ENCODE measurements around the gene NRTN. TPM values are rescaled to one million over a fixed set of nuclear protein-coding genes. Genes with fewer than 3 reads are reported as not detected.
"Not testable (repeated sequence)": the region's sequence is repeated elsewhere in the genome, so short reads cannot be mapped to it uniquely, and the experiment has no call there.

NRTN gene
- total RNA-seq, 4 donors from 2014 or later = 1.1 to 3.8 (median 1.4) TPM

DNA sequence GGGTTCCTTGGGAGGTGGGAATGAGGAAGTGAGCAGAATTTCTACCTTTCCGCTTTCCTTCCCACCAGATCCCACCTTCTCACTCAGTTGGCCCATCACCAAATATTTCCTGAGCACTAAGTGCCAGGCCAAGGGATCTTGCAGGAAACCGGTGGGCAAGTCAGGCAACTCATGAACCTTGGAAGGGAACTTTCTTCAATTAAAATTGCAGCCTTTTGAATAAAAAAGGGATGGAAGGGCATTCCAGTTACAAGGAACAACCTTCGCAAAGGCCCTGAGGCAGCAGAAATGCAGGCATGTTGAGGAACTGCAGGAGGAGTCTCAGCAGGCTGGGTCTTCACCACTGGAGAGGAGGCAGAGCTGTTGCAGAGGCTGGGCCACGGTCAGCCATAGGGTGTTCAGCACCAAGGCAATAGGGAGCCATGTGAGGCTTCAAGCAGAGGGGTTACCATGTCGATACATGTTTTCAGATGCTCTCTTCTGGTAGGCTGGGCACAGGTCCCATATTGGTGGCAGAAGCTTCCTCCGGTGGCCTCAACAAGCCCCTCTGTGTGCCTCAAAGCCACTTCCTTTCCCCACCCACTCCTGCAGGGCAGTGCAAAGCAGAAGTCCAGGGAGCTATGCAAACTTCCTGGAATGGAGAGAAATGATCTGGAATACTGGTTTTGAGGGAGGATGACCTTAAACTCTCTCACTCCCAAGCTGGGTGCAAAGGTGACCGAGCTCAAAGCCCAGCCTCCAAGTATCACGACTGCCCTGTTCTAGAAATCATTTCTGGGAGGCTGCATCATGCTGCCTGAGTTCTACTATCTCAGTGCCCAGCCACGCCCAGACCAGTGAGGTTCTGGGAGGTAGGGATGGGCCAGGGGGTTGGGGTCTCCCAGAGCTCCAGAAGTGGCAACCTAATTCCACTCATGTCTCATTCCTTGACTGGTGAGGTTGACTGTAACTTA is 34.5 kb downstream of the NRTN start, which contains the start of gene FUT6:
FUT6 (minus strand) TSS at position 638 of the 953 bp plus-strand sequence. CDS start 7,135 bp downstream, outside the sequence.
- no peak for DNase-seq

DNA sequence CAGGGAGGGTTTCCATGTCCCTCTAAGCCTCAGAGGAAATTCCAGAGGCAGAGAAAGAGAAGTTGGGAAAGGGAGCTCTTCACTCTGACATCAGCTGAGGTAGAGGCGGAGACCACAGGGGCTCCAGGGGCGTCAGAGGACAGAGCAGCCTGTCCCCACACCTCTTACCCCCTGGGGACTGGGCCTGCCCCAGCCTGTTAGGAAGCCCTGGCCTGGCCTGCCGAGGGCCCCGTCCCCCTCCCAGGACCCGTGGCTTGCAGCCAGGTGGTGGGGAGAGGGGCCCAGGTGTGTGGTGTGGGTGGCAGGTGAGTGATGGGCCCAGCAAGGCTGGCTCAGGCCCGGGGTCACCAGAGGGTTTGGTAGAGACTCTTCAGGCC is 36.9 kb downstream of the NRTN start:
- H3K4me3 ChIP-seq; intact Hi-C loops (cut with DNase I); H3K27me3 ChIP-seq; H3K9me3 ChIP-seq; DNase-seq: not testable (repeated sequence)
- Histone ChIP-seq H3K36me3 (peaks cover 0 to 33% (median 0%) of the 10 kb centered on the region in 3 donors), H3K4me1 (peaks cover 0 to 31% (median 7%) of the 10 kb centered on the region in 3 donors), H3K27ac (peak overlapping the region in 3 of 4 donors; percentile 29 to 74 (median 49))
- no CpG with 5 or more reads among the region's 6 CpGs for WGBS, 2 donors

More for the DNA sequence above, 34.5 kb downstream of the NRTN start, which contains the start of gene FUT6:
- Histone ChIP-seq H3K4me3 (peak within 1 kb of the TSS; percentile 27 to 50 (median 48)), H3K4me1 (peaks cover 0 to 31% (median 7%) of the 10 kb centered on the region in 3 donors), H3K27ac (peak within 1 kb of the TSS; percentile 28 to 85 (median 77)), H3K27me3 (no peaks in the 10 kb centered on the region), H3K9me3 (no peaks in the 10 kb centered on the region), H3K36me3 (peaks cover 0 to 30% (median 0%) of the 10 kb centered on the region in 3 donors)
- 79 to 80% methylated on average over 7 to 8 of the region's 9 CpGs for WGBS, 2 donors
- intact Hi-C loops (cut with DNase I) = no loop called here
- no peak for TF ChIP-seq POLR2A (IDR thresholded peaks at IDR 0.05)
- TF ChIP-seq, protein P1, sequence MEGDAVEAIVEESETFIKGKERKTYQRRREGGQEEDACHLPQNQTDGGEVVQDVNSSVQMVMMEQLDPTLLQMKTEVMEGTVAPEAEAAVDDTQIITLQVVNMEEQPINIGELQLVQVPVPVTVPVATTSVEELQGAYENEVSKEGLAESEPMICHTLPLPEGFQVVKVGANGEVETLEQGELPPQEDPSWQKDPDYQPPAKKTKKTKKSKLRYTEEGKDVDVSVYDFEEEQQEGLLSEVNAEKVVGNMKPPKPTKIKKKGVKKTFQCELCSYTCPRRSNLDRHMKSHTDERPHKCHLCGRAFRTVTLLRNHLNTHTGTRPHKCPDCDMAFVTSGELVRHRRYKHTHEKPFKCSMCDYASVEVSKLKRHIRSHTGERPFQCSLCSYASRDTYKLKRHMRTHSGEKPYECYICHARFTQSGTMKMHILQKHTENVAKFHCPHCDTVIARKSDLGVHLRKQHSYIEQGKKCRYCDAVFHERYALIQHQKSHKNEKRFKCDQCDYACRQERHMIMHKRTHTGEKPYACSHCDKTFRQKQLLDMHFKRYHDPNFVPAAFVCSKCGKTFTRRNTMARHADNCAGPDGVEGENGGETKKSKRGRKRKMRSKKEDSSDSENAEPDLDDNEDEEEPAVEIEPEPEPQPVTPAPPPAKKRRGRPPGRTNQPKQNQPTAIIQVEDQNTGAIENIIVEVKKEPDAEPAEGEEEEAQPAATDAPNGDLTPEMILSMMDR (IDR thresholded peaks at IDR 0.05) = peak in 1 of 6 experiments; percentile 3

DNA sequence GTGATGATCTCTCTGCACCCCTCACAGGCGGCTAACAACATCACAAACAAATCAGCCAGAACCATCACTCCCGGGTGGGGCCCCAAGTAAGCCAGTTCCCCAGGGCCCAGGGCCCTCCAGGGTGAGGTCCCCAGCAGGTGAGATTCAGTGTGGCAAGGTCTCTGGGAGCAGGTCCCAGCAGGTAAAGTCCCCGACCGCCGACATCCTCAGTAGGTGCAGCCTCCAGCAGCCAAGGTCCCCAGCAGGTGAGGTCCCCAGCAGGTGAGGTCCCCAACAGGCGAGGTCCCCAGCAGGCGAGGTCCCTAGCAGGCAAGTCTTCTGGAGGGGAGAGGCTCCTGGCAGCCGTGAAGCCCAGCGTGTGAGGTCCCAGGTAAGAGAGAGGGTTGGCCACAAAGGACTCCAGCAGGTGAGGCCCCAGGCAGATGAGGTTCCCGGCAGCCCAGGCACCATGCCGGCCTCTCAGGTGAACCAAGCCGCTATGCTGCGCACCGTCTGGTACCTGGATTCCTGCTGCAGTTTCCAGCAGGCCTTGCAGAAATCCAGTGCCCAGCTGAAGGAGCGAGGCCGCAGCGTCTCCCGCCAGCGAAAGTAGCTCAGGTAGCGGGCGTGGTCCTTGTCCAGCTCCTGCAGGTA is 38.5 kb downstream of the NRTN start:
- 30 to 60% methylated on average over 1 to 5 of the region's 21 CpGs for WGBS, 2 donors
- no peak for DNase-seq
- Histone ChIP-seq H3K9me3 (no peaks in the 10 kb centered on the region), H3K4me1 (peaks cover 0 to 28% (median 7%) of the 10 kb centered on the region in 3 donors), H3K27me3 (no peaks in the 10 kb centered on the region), H3K4me3 (no peak overlapping the region), H3K36me3 (peaks cover 0 to 33% (median 0%) of the 10 kb centered on the region in 3 donors), H3K27ac (no peak overlapping the region)
- intact Hi-C loops (cut with DNase I) = no loop called here
- TF ChIP-seq, protein P1 (IDR thresholded peaks at IDR 0.05) = no peak
- no peak for TF ChIP-seq POLR2A (IDR thresholded peaks at IDR 0.05)

DNA sequence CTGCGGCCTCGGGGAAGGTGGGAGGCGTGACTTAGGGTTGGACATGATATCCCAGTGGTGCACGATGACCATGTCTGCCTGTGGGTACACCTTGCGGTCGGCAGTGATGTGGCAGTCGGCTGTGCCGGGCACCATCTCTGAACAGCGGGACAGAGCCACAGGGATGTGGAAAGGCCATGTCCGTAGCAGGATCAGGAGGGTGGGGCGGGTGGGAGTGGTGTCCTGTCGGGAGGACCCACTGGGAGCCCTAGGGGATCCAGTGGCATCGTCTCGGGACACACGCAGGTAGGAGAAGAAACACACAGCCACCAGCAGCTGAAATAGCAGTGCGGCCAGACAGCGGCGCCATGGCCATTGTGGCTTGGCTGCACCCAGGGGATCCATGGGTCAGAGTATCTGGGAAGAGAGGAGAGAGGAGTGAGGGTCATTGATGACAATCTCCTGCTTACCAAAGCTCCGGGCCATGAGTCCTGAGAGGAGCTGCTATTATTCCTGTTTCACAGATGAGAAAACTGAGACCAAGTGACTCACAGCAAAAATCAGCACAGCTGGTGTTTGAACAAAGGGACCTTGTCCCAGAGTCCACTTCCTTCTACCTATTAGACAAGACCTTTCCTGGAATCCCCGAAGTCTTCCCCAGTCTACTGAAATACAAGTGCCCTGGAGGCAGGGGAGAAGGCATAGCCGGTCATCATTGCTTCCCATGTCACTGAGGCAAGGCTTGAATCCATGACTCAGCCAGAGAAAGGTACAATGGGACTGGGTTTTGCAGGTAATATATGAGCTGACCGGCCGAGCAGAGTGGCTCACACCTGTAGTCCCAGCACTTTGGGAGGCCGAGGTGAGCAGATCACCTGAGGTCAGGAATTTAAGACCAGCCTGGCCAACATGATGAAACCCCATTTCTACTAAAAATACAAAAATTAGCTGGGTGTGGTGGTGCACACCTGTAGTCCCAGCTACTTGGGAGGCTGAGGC is 39.9 kb downstream of the NRTN start:
- 72 to 83% methylated on average over 15 to 16 of the region's 24 CpGs for WGBS, 2 donors

DNA sequence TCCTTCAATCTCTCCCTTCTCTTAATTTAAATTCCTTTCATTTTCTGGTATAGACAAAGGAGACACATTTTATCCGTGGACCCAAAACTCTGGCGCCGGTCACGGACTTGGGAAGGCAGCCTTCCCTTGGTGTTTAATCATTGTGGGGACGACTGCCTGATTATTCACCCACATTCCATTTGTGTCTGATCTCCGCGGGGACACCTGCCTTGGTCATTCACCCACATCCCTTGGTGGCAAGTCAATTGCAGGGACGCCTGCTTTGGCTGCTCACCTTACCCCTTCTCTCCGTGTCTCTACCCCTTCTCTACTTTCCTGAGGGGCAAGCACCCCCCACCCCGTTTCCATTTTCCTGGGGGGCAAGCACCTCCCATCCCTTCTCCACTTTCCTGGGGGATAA is 43.0 kb downstream of the NRTN start:
- WGBS, 2 donors = 78 to 79% methylated on average over 10 of the region's 10 CpGs
- Histone ChIP-seq H3K36me3 (peaks cover 0 to 24% (median 0%) of the 10 kb centered on the region in 3 donors), H3K4me3 (peak overlapping the region in 2 of 4 donors; percentile 37 to 46), H3K4me1 (peaks cover 0 to 26% (median 5%) of the 10 kb centered on the region in 3 donors), H3K27ac (peak overlapping the region in 3 of 4 donors; percentile 85 to 91 (median 85))
- intact Hi-C loops (cut with DNase I); H3K9me3 ChIP-seq; H3K27me3 ChIP-seq; DNase-seq: not testable (repeated sequence)

More for the DNA sequence above, 39.9 kb downstream of the NRTN start:
- TF ChIP-seq, protein P1 (IDR thresholded peaks at IDR 0.05) = no peak
- no peak for TF ChIP-seq POLR2A (IDR thresholded peaks at IDR 0.05)
- Histone ChIP-seq H3K4me1 (peaks cover 0 to 18% (median 7%) of the 10 kb centered on the region in 3 donors), H3K9me3 (no peaks in the 10 kb centered on the region), H3K27me3 (no peaks in the 10 kb centered on the region), H3K4me3 (no peak overlapping the region), H3K27ac (no peak overlapping the region), H3K36me3 (peaks cover 0 to 33% (median 0%) of the 10 kb centered on the region in 3 donors)
- intact Hi-C loops (cut with DNase I) = no loop called here
- DNase-seq = no peak

DNA sequence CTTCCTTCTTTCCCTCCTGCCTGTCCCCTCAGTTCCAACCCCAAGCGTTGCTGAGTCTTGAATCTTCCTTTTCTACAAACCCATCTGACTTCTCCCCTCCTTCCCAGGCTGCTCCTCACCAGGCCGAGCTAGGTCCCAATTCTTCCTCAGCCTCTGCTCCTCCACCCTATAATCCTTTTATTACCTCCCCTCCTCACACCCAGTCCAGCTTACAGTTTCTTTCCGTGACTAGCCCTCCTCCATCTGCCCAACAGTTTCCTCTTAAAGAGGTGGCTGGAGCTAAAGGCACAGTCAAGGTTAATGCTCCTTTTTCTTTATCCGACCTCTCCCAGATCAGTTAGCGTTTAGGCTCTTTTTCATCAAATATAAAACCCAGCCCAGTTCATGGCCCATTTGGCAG is 43.8 kb downstream of the NRTN start:
- DNase-seq; intact Hi-C loops (cut with DNase I); H3K9me3 ChIP-seq; H3K27me3 ChIP-seq: not testable (repeated sequence)
- WGBS, 2 donors = 75 to 84% methylated on average over 5 of the region's 5 CpGs
- H3K4me3 ChIP-seq = peak overlapping the region in 3 of 4 donors; percentile 37 to 46 (median 40)
- H3K4me1 ChIP-seq = peaks cover 0 to 26% (median 5%) of the 10 kb centered on the region in 3 donors
- peaks cover 0 to 17% (median 0%) of the 10 kb centered on the region in 3 donors for H3K36me3 ChIP-seq
- H3K27ac ChIP-seq = peak overlapping the region; percentile 5 to 91 (median 85)

All from esophagus squamous epithelium (tissue), 5 donors.